GM21786 (cell line): Measurements from ENCODE around the gene UMPS.

ENCODE experiments used
- ATAC-seq: cut with Tn5 transposase; IDR thresholded peaks from one replicate; pipeline ENCODE4 v1.9.1; 2021; ENCODE audit not compliant: unreplicated experiment

The UMPS gene

GRCh38 chr3:124730129-124730940, at the start of gene UMPS:
Gene UMPS (plus strand): TSS chr3:124730452. CDS start chr3:124730472, 20 bp downstream.
- ATAC-seq = peak; percentile 98

- no peak for ATAC-seq
These were observed 49.7 kb upstream of the UMPS start for GRCh38 chr3:124680521-124680920.

GRCh38 chr3:124682263-124682662, 48.0 kb upstream of the UMPS start:
- no peak for ATAC-seq

GRCh38 chr3:124684459-124684858, 45.8 kb upstream of the UMPS start:
- no peak for ATAC-seq

GRCh38 chr3:124685067-124685466, 45.2 kb upstream of the UMPS start:
- no peak for ATAC-seq

- ATAC-seq = no peak
These were observed 44.8 kb upstream of the UMPS start for GRCh38 chr3:124685481-124685880.

DNA sequence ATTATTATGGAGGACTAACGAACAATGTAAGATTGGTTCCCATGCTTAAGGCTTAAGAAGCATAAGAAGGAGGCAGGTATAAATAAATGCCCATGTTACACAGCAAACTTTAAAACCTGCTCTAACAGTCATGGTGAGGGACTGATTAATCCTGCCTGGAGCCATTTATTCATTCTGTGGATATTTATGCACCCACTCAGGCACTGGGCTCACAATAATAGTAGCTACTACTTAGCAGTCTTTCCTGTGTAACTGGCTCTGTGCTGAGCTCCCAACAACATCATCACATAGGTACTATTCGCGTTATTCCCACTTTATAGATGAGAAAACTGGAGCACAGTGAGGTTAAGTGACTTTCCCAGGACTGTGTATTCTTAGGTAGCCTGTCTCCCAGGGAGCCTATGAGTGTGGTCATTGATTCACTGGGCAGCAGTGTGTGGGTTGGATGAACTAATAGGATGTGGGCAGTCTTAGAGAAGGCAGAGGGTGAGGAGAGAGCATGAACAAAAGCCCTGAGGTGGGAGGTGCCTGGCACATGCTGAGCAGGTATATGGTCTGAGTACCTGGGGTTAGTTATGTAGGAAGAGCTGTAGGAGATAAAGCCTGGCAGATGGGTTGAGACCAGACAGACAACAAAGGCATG, 44.1 kb upstream of the UMPS start:
- ATAC-seq = no peak

GRCh38 chr3:124688581-124689454, 41.4 kb upstream of the UMPS start:
- no peak for ATAC-seq

GRCh38 chr3:124691599-124691998, 38.7 kb upstream of the UMPS start:
- ATAC-seq = no peak

GRCh38 chr3:124694486-124694885, 35.8 kb upstream of the UMPS start:
- no peak for ATAC-seq

- no peak for ATAC-seq
These were observed 34.9 kb upstream of the UMPS start for GRCh38 chr3:124695369-124695768.

GRCh38 chr3:124696006-124696405, 34.2 kb upstream of the UMPS start:
- ATAC-seq = no peak

DNA sequence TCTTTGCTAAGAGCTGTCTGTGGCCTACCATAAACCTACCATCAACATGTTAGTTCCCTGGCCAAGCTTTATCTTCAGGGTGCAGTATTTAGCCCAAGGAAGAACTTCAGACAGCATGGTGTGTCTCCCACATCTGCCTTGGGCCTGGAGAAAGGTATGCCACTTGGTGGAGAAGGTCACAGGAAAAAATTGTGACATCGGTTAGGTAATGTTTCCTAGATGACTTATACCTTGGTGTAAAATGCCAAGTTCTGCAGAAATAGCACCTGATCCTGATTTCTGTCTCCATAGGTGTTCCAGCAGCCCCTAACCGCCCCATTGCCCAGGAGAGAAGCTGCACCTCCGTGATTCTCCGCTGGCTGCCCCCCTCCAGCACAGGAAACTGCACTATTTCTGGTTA, 33.0 kb upstream of the UMPS start:
- no peak for ATAC-seq

DNA sequence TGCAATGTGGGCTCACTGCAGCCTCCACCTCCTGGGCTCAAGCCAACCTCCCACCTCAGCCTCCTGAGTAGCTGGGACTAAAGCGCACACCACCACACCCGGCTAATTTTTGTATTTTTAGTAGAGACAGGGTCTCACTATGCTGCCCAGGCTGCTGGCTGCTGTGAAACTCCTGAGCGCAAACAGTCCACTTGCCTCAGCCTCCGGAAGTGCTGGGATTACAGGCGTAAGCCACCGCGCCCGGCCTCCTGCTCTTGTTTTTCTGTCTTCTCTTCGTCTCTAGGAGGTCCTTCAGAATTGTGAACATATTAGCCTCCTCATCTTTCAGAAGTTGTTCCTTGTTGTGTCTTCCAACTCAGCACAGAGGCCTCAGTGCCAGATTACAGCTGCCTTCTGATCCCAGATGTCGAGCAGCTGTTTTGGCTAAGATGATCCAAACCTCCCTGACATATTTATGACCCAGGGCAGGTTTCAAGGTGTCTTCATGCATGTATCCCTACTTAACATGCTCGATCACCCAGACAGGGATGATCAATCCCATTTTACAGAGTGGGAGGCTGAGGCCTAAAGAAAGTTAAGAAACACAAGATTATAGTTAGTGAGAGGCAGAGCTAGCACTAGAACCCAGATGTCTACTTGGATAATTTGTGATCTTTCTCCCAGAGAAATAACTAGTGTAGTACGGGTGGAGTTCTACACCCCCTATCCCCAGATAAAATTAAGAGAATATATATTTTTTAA, 32.1 kb upstream of the UMPS start:
- ATAC-seq = no peak

DNA sequence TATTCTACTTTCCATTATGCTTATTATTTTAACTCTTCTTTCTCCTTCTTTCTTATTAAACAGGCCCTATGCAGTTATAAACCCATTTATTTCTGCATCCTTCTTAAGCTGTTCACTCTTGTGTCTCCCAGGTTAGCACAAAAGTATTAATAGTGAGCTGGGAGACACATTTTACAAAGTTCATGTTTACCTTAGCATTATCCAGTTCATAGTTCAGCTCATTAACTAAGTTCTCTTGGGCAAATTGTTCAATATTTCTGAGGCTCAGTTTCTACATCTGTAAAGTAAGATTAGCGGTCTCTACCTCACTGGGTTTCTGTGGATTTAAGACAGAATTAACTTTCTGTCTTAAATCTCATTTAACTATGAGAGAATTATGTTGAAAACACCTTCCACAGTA, 31.2 kb upstream of the UMPS start:
- no peak for ATAC-seq

DNA sequence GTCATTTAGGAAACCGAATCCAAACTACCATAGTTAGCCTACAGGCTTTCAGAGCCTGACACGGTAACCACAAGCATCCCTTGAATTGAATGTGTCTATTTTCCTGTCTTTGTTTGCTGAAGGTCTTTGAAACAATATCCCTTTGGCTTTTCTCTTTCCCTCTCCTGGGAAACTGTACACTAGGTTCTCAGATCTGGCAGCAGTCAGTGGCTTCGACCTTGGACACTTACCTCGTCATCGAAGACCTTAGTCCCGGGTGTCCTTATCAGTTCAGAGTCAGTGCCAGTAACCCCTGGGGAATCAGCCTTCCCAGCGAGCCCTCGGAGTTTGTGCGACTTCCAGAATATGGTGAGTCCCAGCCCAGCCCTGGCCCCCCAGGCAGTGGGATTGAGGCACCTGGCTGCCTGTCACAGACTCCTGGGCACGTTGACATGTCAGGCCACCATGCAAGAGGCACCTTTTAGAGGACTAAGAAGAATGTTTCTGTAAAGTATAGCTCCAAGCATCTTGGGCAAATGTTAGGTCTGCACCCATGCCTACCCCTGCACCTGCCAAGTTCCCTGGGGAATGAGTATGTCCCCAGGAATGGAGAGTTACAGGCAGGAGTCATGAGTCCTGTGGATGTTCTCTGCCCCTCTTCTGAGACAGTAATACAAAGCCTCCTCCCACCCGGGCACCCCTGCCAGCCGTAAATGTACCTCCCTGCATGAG, 30.4 kb upstream of the UMPS start:
- no peak for ATAC-seq

- no peak for ATAC-seq
These were observed 29.2 kb upstream of the UMPS start for GRCh38 chr3:124700880-124701684.

DNA sequence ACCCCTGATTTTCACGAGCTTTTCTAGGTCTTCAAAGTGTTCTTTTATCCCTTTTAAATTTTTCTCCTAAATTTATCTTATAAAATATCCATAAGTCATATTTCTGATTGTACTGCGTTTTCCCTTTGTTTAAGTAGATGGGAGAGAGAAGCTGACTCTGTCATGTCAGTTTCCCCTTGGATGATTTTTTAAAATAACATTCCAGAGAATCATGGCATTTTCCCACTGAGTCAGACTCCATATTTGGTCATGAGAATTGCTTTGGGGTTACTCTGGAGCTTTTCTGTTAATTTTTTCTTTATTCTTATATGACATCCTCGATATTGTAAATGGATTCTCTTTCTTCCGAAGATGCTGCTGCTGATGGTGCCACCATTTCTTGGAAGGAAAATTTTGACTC, 28.6 kb upstream of the UMPS start:
- no peak for ATAC-seq

- ATAC-seq = no peak
These were observed 27.3 kb upstream of the UMPS start for GRCh38 chr3:124702950-124703349.
